H9 (cell line): ENCODE results near the gene SPINK13. TPM values are rescaled to one million over a fixed set of nuclear protein-coding genes. Genes with fewer than 3 reads are reported as not detected.

Source experiments
- DNase-seq: peaks from one replicate; pipeline ENCODE4 v3.0.0-alpha.2; 2017
- H2AFZ ChIP-seq: one replicate; pipeline ENCODE4 v1.6.1; 2013; ENCODE audit warnings: mild to moderate bottlenecking, low read length, control low read depth, moderate library complexity
- H2AK5ac ChIP-seq: 2 replicates; pipeline ENCODE4 v1.6.1; 2013; ENCODE audit warnings: low read length, control low read depth, mixed read lengths; ENCODE audit not compliant: insufficient read length
- H2BK120ac ChIP-seq: one replicate; pipeline ENCODE4 v1.6.1; 2013; ENCODE audit warnings: low read depth, mild to moderate bottlenecking, low read length, control low read depth, inconsistent platforms; ENCODE audit not compliant: poor library complexity, severe bottlenecking
- H2BK12ac ChIP-seq: 2 replicates; pipeline ENCODE4 v1.6.1; 2013; ENCODE audit warnings: low read length, control low read depth, mixed read lengths, low read depth; ENCODE audit not compliant: insufficient read length
- H2BK15ac ChIP-seq: 2 replicates; pipeline ENCODE4 v1.6.1; 2013; ENCODE audit warnings: low read depth, low read length, control low read depth
- H2BK20ac ChIP-seq: one replicate; pipeline ENCODE4 v1.6.1; 2013; ENCODE audit warnings: low read depth, mild to moderate bottlenecking, low read length, control low read depth, inconsistent platforms; ENCODE audit not compliant: poor library complexity, severe bottlenecking
- H2BK5ac ChIP-seq: 2 replicates; pipeline ENCODE4 v1.6.1; 2013; ENCODE audit warnings: low read length, control low read depth, mixed read lengths; ENCODE audit not compliant: insufficient read length
- H3K14ac ChIP-seq: 2 replicates; pipeline ENCODE4 v1.6.1; 2013; ENCODE audit warnings: low read length, control low read depth; ENCODE audit not compliant: insufficient read depth
- H3K18ac ChIP-seq: 2 replicates; pipeline ENCODE4 v1.6.1; 2013; ENCODE audit warnings: low read depth, mild to moderate bottlenecking, mixed read lengths, low read length, control low read depth; ENCODE audit not compliant: insufficient read length
- H3K23ac ChIP-seq: 2 replicates; pipeline ENCODE4 v1.6.1; 2013; ENCODE audit warnings: low read length, control low read depth, mixed read lengths, low read depth; ENCODE audit not compliant: insufficient read length
- H3K23me2 ChIP-seq: 2 replicates; pipeline ENCODE4 v1.6.1; 2013; ENCODE audit warnings: low read depth, mild to moderate bottlenecking, mixed read lengths, low read length, control low read depth; ENCODE audit not compliant: insufficient read length, poor library complexity, severe bottlenecking
- H3K27ac ChIP-seq: 2 replicates; pipeline ENCODE4 v1.5.1; 2013; ENCODE audit warnings: low read length, control low read depth, mixed read lengths, low read depth; ENCODE audit not compliant: insufficient read length
- H3K27me3 ChIP-seq: 2 replicates; pipeline ENCODE4 v1.6.1; 2013; ENCODE audit warnings: low read length, control low read depth, inconsistent platforms; ENCODE audit not compliant: insufficient read depth
- H3K4ac ChIP-seq: 2 replicates; pipeline ENCODE4 v1.6.1; 2013; ENCODE audit warnings: low read depth, mild to moderate bottlenecking, control low read depth, inconsistent platforms, low read length, moderate library complexity
- H3K4me1 ChIP-seq: 2 replicates; pipeline ENCODE4 v1.6.1; 2013; ENCODE audit warnings: low read length, control low read depth, inconsistent platforms; ENCODE audit not compliant: insufficient read depth
- H3K4me2 ChIP-seq: 2 replicates; pipeline ENCODE4 v1.6.1; 2013; ENCODE audit warnings: low read length, control low read depth, mixed read lengths; ENCODE audit not compliant: insufficient read length, insufficient read depth
- H3K56ac ChIP-seq: 2 replicates; pipeline ENCODE4 v1.6.1; 2013; ENCODE audit warnings: low read depth, mild to moderate bottlenecking, mixed read lengths, low read length, control low read depth; ENCODE audit not compliant: insufficient read length
- H3K79me1 ChIP-seq: 2 replicates; pipeline ENCODE4 v1.6.1; 2013; ENCODE audit warnings: low read depth, mild to moderate bottlenecking, moderate library complexity, low read length, control low read depth, inconsistent platforms; ENCODE audit not compliant: insufficient read depth, poor library complexity, severe bottlenecking
- H3K79me2 ChIP-seq: 2 replicates; pipeline ENCODE4 v1.6.1; 2013; ENCODE audit warnings: low read length, control low read depth, inconsistent platforms; ENCODE audit not compliant: insufficient read depth
- H3K9ac ChIP-seq: 2 replicates; pipeline ENCODE4 v1.6.1; 2013; ENCODE audit warnings: low read length, control low read depth, mixed read lengths; ENCODE audit not compliant: insufficient read length; ENCODE audit errors: extremely low read depth
- H3K9me3 ChIP-seq: one replicate; pipeline ENCODE4 v1.6.1; 2013; ENCODE audit warnings: low read depth, low read length, inconsistent platforms; ENCODE audit not compliant: control insufficient read depth
- H3T11ph ChIP-seq: one replicate; pipeline ENCODE4 v1.6.1; 2013; ENCODE audit warnings: mild to moderate bottlenecking, low read length, control low read depth, inconsistent platforms
- H4K20me1 ChIP-seq: one replicate; pipeline ENCODE4 v1.6.1; 2013; ENCODE audit not compliant: control insufficient read depth, insufficient read length, insufficient read depth
- H4K5ac ChIP-seq: 2 replicates; pipeline ENCODE4 v1.6.1; 2013; ENCODE audit warnings: low read depth, mild to moderate bottlenecking, mixed read lengths, low read length, control low read depth; ENCODE audit not compliant: insufficient read length
- H4K8ac ChIP-seq: replicated peaks from 2 replicates; pipeline ENCODE4 v1.6.1; 2013; ENCODE audit warnings: low read length, control low read depth, mixed read lengths, low read depth; ENCODE audit not compliant: insufficient read length
- H4K91ac ChIP-seq: 2 replicates; pipeline ENCODE4 v1.6.1; 2013; ENCODE audit warnings: low read depth, mild to moderate bottlenecking, moderate library complexity, mixed read lengths, low read length, control low read depth; ENCODE audit not compliant: insufficient read length
- H3K27ac Mint-ChIP-seq, 3 experiments: 2 replicates in 2 of 3; 3 replicates in 1 of 3; pipeline ENCODE4 v1.8.0; 2020 to 2021; ENCODE audit warnings: mixed read lengths in 3 of 3, mild to moderate bottlenecking in 1 of 3, moderate library complexity in 1 of 3
- H3K27me3 Mint-ChIP-seq: 2 replicates; pipeline ENCODE4 v1.8.0; 2021; ENCODE audit warnings: low read depth, mild to moderate bottlenecking, moderate library complexity, mixed read lengths
- H3K36me3 Mint-ChIP-seq, 3 experiments: 2 replicates in 2 of 3; 3 replicates in 1 of 3; pipeline ENCODE4 v1.8.0; 2020 to 2021; ENCODE audit warnings: low read depth in 3 of 3, mixed read lengths in 3 of 3; ENCODE audit not compliant: insufficient read depth in 1 of 3
- H3K4me1 Mint-ChIP-seq, 2 experiments: 2 replicates each; pipeline ENCODE4 v1.8.0; 2020; ENCODE audit warnings: mixed read lengths in 2 of 2
- H3K4me3 Mint-ChIP-seq, 2 experiments: 2 replicates in 1 of 2; 3 replicates in 1 of 2; pipeline ENCODE4 v1.8.0; 2020 to 2021; ENCODE audit warnings: mild to moderate bottlenecking in 2 of 2, mixed read lengths in 2 of 2, moderate library complexity in 1 of 2
- H3K9me3 Mint-ChIP-seq, 2 experiments: 2 replicates in 1 of 2; 3 replicates in 1 of 2; pipeline ENCODE4 v1.8.0; 2020; ENCODE audit warnings: mild to moderate bottlenecking in 2 of 2, mixed read lengths in 2 of 2, moderate library complexity in 1 of 2
- WGBS: extraction: QIAGEN DNeasy Blood & Tissue Kit; methylation state at CpG from one replicate; pipeline ENCODE4 v1.1.7; 2013; ENCODE audit warnings: missing lambda C conversion rate, low lambda C conversion rate, mixed read lengths; ENCODE audit not compliant: insufficient read length; ENCODE audit errors: extremely low coverage; 5-methylcytosine and 5-hydroxymethylcytosine counted together
- total RNA-seq: library from RNA; stranded (reverse); gene quantifications from 2 replicates; pipeline ENCODE4 v1.2.1, GENCODE V29; 2021
- TF ChIP-seq, protein P1 (sequence below): fragments of 200-600 bp; sonication (generic); conservative IDR thresholded peaks from 3 replicates; pipeline ENCODE4 v1.8.0; 2021; ENCODE audit warnings: antibody characterized with exemption, mild to moderate bottlenecking

The SPINK13 gene
- total RNA-seq, 1 experiment from 2014 or later, result not detected

DNA sequence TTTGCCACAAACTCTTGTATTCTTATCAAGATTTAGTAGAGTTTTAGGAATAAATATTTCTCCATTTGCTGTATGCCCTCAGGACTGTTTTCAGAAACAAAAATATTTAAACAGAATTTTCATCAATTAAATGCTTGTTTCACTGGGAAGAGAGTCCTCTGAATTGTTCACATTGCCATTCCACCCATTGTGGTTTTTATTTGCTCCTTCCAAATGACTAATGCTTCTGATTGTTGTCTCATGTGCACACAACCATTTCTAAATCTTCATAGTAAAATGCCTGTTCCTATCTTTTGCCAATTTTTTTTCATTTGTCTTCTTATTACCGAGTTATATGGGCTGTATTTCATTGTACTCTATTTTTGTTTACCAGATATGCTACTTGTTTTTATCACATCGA, 19.7 kb upstream of the SPINK13 start:
- Mint-ChIP-seq H3K27me3 (peaks cover 17% of the 10 kb centered on the region), H3K27ac (no peak overlapping the region), H3K4me3 (no peak overlapping the region), H3K9me3 (no peaks in the 10 kb centered on the region; a peak in 1 of 5 replicates), H3K4me1 (no peaks in the 10 kb centered on the region), H3K36me3 (no peaks in the 10 kb centered on the region)
- Histone ChIP-seq H3K27me3 (no peaks in the 10 kb centered on the region), H3K14ac (no peak overlapping the region), H2BK20ac (no peak overlapping the region), H4K5ac (no peak overlapping the region), H3K79me2 (no peaks in the 10 kb centered on the region), H3K27ac (no peak overlapping the region), H3K23ac (no peak overlapping the region), H2BK15ac (no peak overlapping the region), H2BK5ac (no peak overlapping the region), H3K23me2 (no peaks in the 10 kb centered on the region), H3K9ac (no peak overlapping the region), H3T11ph (no peak overlapping the region), H2AFZ (no peak overlapping the region), H3K4ac (no peak overlapping the region), H4K20me1 (no peaks in the 10 kb centered on the region), H3K9me3 (no peaks in the 10 kb centered on the region), H3K4me2 (no peak overlapping the region), H2BK120ac (no peak overlapping the region), H3K4me1 (no peaks in the 10 kb centered on the region), H2BK12ac (no peak overlapping the region), H3K18ac (no peak overlapping the region), H4K91ac (no peak overlapping the region), H4K8ac (no peak overlapping the region), H3K56ac (no peak overlapping the region), H2AK5ac (no peak overlapping the region), H3K79me1 (no peaks in the 10 kb centered on the region)
- no CpG with 5 or more reads among the region's 2 CpGs for WGBS
- no peak for DNase-seq
- TF ChIP-seq, protein P1, sequence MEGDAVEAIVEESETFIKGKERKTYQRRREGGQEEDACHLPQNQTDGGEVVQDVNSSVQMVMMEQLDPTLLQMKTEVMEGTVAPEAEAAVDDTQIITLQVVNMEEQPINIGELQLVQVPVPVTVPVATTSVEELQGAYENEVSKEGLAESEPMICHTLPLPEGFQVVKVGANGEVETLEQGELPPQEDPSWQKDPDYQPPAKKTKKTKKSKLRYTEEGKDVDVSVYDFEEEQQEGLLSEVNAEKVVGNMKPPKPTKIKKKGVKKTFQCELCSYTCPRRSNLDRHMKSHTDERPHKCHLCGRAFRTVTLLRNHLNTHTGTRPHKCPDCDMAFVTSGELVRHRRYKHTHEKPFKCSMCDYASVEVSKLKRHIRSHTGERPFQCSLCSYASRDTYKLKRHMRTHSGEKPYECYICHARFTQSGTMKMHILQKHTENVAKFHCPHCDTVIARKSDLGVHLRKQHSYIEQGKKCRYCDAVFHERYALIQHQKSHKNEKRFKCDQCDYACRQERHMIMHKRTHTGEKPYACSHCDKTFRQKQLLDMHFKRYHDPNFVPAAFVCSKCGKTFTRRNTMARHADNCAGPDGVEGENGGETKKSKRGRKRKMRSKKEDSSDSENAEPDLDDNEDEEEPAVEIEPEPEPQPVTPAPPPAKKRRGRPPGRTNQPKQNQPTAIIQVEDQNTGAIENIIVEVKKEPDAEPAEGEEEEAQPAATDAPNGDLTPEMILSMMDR, result no peak
